Measurements from ENCODE around the gene SVIL. TPM values are rescaled to one million over a fixed set of nuclear protein-coding genes. Genes with fewer than 3 reads are reported as not detected.
"Not testable (repeated sequence)": the region's sequence is repeated elsewhere in the genome, so short reads cannot be mapped to it uniquely, and the experiment has no call there.

Gene SVIL
- total RNA-seq, 4 donors from 2014 or later, result 785 to 1,099 (median 921) TPM

DNA sequence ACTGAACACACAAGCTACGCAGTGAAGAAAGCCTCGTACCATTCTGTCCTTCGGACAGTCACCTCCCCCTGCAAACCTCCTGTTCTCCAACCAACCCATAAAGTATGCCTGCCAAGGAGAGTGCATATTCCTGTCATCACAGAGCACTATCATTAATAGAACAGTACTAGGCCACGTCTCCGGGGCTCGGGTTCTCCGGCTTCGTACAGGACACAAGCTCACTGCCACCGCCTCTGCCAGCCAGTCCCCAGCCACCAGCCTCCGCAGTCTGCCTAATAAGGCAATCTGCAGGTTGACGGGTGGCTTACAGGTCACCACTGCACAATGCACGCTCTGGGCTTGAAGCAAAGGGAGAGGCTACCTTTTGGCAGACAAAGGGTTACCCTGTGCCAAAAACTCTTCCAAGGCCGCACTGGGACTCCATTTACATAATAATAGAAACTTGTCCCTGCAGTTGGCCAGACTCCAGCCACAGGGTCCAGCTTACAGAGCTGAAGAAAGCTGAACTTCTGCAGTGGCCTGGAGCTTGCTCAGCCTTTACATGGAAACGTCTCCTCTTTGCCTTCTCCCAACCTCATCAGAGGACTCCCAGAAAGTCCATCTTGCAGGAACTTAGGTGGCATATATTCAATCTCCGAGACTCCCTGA is 47.5 kb downstream of the SVIL start:
- H3K27me3 ChIP-seq; intact Hi-C loops (cut with DNase I); DNase-seq (ENCODE audit: extremely low spot score); H3K9me3 ChIP-seq; H3K36me3 ChIP-seq: not testable (repeated sequence)
- 62% methylated on average over 14 of the region's 15 CpGs for WGBS
- Histone ChIP-seq H3K27ac (replicated peaks in 1 of 4) (peak overlapping the region; percentile 56 to 80 (median 72)), H3K4me1 (peaks cover 49 to 100% (median 96%) of the 10 kb centered on the region in 4 donors), H3K4me3 (peak overlapping the region in 1 of 4 donors; percentile 17)
- TF ChIP-seq POLR2AphosphoS5 (IDR thresholded peaks at IDR 0.05), result peak in 1 of 2 donors; percentile 11

DNA sequence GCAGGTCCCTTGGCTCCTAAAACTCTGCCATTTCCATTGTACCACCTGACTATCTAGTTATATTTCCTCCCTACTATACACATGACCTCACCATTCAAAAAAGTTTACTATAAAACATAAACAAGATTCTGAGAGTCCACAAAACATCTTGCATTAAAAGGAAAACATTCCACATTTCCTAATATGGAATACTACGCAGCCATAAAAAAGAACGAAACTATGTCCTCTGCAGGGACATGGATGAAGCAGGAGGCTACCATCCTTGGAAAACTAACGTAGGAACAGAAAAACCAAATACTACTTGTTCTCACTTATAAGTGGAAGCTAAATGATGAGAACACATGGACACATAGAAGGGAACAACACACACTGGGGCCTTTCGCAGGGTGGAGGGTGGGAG is 48.3 kb downstream of the SVIL start:
- no peak for DNase-seq (ENCODE audit: extremely low spot score)
- Histone ChIP-seq H3K27me3 (no peaks in the 10 kb centered on the region), H3K4me3 (no peak overlapping the region), H3K4me1 (peaks cover 44 to 99% (median 93%) of the 10 kb centered on the region in 4 donors), H3K27ac (replicated peaks in 1 of 4) (peak overlapping the region; percentile 56 to 80 (median 72)), H3K9me3 (no peaks in the 10 kb centered on the region), H3K36me3 (peaks cover 0 to 7% (median 2%) of the 10 kb centered on the region in 4 donors)
- intact Hi-C loops (cut with DNase I), result no loop called here
- WGBS, result 81% methylated on average over 4 of the region's 4 CpGs
- no peak for TF ChIP-seq CTCF (IDR thresholded peaks at IDR 0.05)
- TF ChIP-seq POLR2A (IDR thresholded peaks at IDR 0.05; ENCODE audit: low read depth), result no peak
- TF ChIP-seq EP300 (IDR thresholded peaks at IDR 0.05), result no peak
- TF ChIP-seq POLR2AphosphoS5 (IDR thresholded peaks at IDR 0.05), result no peak

DNA sequence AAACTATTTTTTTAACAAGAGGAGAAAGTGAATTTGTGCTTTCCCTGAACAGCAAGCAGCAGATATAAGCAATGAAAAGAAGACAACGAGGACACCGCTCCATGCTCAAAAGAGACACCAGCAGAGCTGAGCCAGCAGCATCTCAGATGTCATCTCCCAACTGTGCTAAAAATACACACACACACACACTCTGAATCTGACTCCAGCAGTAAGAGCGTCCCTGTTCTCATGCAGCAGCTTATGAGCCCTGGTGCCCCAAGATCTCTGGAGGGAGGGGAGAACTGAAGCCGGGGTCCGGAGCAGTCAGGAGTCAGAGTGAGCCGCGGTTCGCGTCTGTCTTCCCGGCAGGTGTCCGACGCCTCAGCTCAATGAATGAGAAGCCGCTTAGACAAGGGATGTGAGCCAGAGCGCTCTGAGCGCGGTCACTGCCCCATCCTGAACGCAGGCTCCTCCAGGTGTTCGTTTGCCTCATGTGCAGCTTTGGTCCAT is 49.2 kb downstream of the SVIL start:
- intact Hi-C loops (cut with DNase I), result no loop called here
- no peak for TF ChIP-seq CTCF (IDR thresholded peaks at IDR 0.05)
- TF ChIP-seq POLR2A (IDR thresholded peaks at IDR 0.05; ENCODE audit: low read depth), result no peak
- TF ChIP-seq EP300 (IDR thresholded peaks at IDR 0.05), result no peak
- no peak for TF ChIP-seq POLR2AphosphoS5 (IDR thresholded peaks at IDR 0.05)
- Histone ChIP-seq H3K4me1 (peaks cover 44 to 98% (median 87%) of the 10 kb centered on the region in 4 donors), H3K27me3 (no peaks in the 10 kb centered on the region), H3K36me3 (peaks cover 0 to 9% (median 2%) of the 10 kb centered on the region in 4 donors), H3K4me3 (peak overlapping the region in 1 of 4 donors; percentile 10), H3K9me3 (no peaks in the 10 kb centered on the region), H3K27ac (replicated peaks in 1 of 4) (peak overlapping the region; percentile 56 to 80 (median 72))
- WGBS, result 17% methylated on average over 14 of the region's 18 CpGs
- no peak for DNase-seq (ENCODE audit: extremely low spot score)

GRCh38 chr10:29584436-29584835 is 50.3 kb downstream of the SVIL start:
- WGBS, result 72% methylated on average over 11 of the region's 14 CpGs
- Histone ChIP-seq H3K4me3 (no peak overlapping the region), H3K36me3 (peaks cover 0 to 19% (median 2%) of the 10 kb centered on the region in 4 donors), H3K4me1 (peaks cover 39 to 98% (median 83%) of the 10 kb centered on the region in 4 donors), H3K27me3 (no peaks in the 10 kb centered on the region), H3K9me3 (no peaks in the 10 kb centered on the region), H3K27ac (replicated peaks in 1 of 4) (peak overlapping the region; percentile 56 to 80 (median 72))
- TF ChIP-seq EP300 (IDR thresholded peaks at IDR 0.05) (no peak), POLR2A (IDR thresholded peaks at IDR 0.05; ENCODE audit: low read depth) (no peak), POLR2AphosphoS5 (IDR thresholded peaks at IDR 0.05) (no peak), CTCF (IDR thresholded peaks at IDR 0.05) (no peak)
- intact Hi-C loops (cut with DNase I), result no loop called here
- DNase-seq (ENCODE audit: extremely low spot score), result no peak

DNA sequence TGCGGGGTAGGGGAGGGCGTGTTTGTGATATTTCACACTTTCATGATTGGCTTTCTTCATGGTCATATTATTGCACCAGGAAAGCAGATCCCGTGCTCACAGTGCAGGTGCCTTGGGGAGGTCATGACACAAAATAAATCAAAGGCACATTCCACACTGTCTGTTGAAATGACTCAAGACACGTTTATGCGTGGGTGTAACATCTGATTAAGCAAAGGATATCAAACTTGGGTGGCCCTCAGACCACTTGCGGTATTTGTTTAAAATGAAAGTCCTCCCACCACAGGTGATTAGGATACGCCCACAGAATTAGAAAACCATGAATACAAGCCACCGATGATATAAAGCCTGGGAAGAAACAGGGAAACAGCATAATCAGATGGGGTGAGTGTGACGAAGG is 51.1 kb downstream of the SVIL start:
- H3K9me3 ChIP-seq, result no peaks in the 10 kb centered on the region
- WGBS, result 62% methylated on average over 9 of the region's 9 CpGs
- H3K4me1 ChIP-seq, result peaks cover 31 to 98% (median 80%) of the 10 kb centered on the region in 4 donors
- intact Hi-C loops (cut with DNase I), result no loop called here
- no peak for DNase-seq (ENCODE audit: extremely low spot score)
- H3K36me3 ChIP-seq, result peaks cover 0 to 21% (median 2%) of the 10 kb centered on the region in 4 donors
- H3K27me3 ChIP-seq, result no peaks in the 10 kb centered on the region
- no peak overlapping the region for H3K4me3 ChIP-seq
- H3K27ac ChIP-seq (replicated peaks in 1 of 4), result peak overlapping the region; percentile 56 to 80 (median 72)
- no peak for TF ChIP-seq CTCF (IDR thresholded peaks at IDR 0.05)
- no peak for TF ChIP-seq POLR2AphosphoS5 (IDR thresholded peaks at IDR 0.05)
- TF ChIP-seq POLR2A (IDR thresholded peaks at IDR 0.05; ENCODE audit: low read depth), result no peak
- no peak for TF ChIP-seq EP300 (IDR thresholded peaks at IDR 0.05)

DNA sequence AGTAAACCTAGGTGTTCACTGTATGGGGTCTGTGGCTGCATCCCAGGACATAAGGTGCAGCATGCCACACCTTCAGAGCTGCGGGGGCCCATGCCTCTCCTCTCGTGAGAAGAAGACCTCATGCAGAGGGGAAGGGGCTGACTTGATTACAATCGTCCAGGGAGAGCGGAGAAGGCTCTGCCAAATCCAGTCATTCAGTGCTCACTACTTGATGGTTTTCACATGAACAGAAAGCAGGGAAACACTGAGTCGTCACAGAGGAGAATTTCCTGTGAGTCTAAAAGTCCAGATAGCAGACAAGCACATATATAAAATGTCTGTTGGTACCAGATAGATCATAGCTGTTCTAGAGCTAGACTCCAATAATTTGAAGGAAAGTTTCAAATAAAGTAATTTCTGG is 52.0 kb downstream of the SVIL start:
- H3K4me3 ChIP-seq; DNase-seq (ENCODE audit: extremely low spot score); intact Hi-C loops (cut with DNase I); H3K9me3 ChIP-seq; H3K27me3 ChIP-seq: not testable (repeated sequence)
- WGBS, result 70% methylated on average over 5 of the region's 5 CpGs
- Histone ChIP-seq H3K4me1 (peaks cover 27 to 95% (median 76%) of the 10 kb centered on the region in 4 donors), H3K36me3 (peaks cover 0 to 21% (median 2%) of the 10 kb centered on the region in 4 donors), H3K27ac (replicated peaks in 1 of 4) (peak overlapping the region in 3 of 4 donors; percentile 71 to 80 (median 73))

Measured in esophagus muscularis mucosa (tissue), 4 donors.